ENCODE results near the gene COPS8. TPM values are rescaled to one million over a fixed set of nuclear protein-coding genes. Genes with fewer than 3 reads are reported as not detected.

The COPS8 gene
- 184 and 217 TPM in 2 replicates for total RNA-seq (2014; rRNA removed; shearing (Covaris generic))

DNA sequence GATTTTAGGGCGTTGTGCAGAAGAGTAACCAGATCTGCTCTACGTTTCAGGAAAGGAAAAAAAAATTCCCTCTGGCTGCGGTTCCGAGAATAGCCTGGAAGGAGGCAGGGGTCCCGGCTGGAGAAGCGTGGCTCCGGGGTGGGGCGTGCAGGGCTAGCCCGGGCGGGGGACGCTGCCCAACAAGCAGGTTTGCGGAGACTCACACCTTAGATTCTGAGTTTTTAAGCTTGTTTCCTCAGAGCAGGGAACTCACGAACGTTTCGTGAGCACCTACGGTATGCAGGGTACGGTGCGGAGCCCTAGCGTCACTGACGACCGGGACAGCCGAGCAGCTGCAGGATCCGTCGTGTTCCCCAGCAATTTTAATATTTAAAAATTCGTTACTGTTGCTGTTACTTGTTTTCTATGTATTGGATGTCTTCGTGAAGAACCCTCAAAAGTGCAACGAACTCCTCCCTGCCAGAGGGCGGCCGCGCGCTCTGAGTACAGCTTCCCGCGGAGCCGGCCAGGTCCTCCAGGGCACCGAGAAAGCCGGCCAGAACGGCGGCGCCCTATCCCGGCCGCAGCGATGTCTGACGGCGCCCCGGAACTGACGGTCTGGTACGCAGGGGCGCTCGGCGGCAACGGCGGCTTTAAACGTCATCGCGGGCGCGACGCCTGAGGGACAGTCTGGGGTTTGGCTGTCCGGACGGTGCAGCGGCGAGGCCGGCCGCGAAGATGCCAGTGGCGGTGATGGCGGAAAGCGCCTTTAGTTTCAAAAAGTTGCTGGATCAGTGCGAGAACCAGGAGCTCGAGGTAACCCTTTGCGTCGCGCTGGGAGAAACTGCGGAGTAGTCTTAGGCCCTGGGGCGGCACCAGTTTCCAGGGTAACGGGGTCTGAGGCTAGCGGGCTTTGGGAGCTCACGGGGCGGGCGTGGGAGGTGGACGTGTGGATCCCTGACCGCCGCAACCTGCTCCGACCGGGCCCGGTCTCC lies at the start of gene COPS8:
COPS8 (plus strand) TSS at position 642 of the 974 bp plus-strand sequence; CDS start at position 718, 76 bp downstream.
- DNase-seq (ENCODE audit: low spot score): peak; percentile 89

DNA sequence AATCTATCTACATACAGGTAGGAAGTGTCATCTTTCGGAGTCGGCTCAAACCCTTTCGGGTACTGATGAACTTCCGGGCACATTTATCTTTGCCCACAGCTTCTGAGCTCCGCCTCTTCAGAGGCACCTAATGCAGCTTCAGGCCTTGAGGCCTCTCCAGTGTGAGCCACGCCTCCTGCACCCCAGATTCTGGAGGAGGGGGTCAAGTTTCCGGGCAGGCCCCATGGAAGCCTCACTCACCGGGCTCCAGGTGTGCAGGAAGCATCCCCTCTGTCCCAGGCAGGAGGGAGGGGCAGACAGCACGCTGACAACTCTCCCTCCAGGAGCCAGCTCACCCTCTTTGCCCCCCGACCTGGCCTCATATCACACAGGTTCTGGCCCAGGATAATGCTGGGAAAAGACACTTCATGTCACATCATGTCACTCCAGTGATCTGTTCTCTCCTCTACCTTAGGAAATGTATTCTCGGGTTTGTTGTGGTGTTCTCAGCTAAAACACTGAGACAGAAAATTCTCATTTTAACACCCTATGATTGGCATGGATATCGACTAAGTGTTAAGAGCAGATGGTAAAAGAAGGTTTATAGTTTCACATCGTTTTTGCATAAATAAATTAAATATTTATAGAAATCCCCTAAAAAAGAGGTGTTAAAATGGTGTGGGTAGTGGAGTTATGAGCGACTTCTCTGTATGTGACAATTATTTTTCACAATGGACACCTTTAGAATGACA lies 46.2 kb upstream of the COPS8 start:
- DNase-seq (ENCODE audit: low spot score): no peak

DNA sequence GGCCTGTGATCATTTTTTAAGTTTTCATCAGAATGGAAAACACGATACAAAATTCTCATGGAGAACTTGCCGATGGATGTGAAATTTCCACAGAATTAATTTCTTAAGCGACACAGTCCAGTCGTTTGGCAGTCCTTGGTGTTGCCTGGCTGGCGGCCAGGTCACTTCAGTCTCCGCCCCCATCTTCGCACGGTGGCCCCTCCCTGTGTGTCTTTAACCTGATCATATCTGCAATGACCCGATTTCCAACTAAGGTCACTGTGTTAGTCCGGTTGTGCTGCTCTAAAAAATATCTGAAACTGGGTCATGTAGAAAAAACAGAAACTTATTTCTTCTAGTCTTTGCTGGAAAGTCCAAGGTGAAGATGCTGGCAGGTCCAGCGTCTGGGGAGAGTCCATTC lies 44.5 kb upstream of the COPS8 start:
- DNase-seq (ENCODE audit: low spot score): no peak

DNA sequence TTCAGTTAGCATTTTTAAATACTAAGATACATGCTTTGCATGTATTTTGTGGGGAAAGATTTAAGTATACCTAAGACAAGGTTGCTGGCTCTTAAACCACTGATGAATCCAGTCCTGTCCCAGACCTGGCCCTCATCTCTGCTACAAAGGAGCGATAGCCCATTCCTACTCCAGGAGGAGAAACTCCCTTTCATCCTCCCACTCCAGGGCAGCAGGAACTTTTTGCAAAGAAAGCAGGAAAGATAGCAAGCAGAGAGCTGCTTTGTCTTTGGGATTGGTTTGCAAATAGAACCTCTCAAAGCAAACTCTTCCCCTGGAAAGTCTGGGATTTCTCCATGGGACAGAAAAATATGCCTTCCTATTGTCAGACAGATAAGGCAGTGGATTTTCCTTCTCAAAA lies 43.6 kb upstream of the COPS8 start:
- no peak for DNase-seq (ENCODE audit: low spot score)

DNA sequence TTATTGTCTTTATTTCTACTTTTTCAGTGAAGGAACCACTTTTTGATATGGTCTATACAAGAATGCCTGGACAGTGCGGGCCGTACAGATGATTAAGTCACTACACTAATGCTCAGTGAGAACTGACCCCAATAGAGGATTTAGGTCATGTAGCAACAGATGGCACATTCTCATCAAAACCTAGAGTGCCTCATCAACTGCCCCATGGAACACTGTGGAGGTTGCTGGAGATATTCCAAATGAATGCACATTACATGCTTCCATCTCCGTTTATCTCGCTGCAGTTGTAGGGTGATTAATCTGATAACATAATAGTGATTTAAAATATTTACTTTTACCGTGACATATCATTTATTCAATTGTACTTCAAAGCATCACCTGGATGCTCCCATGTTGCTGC lies 41.8 kb upstream of the COPS8 start:
- DNase-seq (ENCODE audit: low spot score): no peak

DNA sequence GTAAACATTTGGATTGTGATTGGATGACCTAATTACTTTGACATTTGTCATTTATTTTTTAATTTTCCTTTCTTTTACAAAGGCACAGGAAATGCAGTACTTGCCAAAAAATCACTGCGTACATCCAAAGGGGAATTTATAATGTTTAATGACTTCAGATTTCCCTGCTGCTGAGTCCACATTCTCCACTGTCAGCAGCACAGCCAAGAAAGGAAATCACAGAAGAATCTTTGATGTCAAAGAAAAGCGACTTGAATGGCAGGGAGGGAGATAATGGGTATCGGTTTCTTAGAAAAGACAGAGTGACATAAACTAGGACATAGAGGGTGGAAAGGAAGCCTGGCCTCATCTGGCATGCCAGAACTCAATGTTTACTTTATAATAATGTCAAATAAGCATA lies 41.4 kb upstream of the COPS8 start:
- no peak for DNase-seq (ENCODE audit: low spot score)

DNA sequence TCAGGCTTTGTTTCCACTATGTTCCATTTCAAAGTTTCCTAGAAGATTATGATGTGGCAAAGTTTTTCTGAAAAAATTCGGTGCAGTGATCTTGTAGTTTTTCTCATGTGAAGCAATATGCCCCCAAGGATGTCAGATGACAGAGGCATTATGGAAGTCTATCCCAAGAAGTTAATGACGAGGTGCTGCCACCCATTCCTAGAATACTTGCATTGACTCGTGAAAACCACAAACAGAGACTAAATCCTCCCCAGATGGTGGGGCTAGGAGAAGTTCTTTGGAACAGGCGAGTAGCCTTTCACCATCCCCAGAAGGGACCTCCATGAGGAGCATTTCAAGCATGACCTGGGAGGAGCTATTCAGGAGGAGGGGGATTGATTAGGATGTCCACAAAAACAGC lies 40.2 kb upstream of the COPS8 start:
- DNase-seq (ENCODE audit: low spot score): no peak

DNA sequence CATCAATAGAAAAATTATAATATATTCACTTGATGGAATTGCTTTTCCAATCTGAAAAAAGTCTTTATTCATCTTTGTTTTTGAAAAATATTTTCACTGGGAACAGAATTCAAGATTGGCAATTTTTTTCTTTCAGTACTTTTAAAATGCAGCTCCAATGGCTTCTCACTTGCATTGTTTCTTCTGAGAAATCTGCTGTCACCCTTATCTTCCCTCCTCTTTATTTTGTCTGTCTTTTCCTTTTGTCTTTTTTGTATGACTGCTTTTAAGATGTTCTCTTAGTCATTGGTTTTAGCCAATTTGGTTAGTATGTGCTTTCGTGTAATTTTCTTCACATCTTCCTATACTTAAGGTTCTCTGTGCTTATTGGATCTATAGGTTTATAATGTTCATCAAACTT lies 37.1 kb upstream of the COPS8 start:
- DNase-seq (ENCODE audit: low spot score): no peak

DNA sequence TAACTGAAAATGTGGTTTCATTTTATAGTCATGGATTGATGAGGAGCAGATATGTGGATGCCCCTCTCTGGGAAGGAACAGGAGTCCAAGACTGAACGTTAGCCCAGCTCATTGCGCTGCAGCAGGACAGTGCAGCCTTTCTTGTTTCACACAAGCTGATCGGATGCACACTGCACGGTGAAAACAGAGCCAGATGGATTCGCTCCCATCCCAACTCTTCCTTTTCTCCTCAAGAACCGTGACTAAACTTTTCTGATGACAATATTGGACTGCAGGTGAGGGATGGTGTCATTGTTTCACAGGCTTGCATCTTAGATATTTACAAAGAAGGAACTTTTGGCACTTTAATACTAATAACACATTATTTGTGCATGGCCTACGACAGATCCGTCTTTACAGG lies 33.8 kb upstream of the COPS8 start:
- no peak for DNase-seq (ENCODE audit: low spot score)

DNA sequence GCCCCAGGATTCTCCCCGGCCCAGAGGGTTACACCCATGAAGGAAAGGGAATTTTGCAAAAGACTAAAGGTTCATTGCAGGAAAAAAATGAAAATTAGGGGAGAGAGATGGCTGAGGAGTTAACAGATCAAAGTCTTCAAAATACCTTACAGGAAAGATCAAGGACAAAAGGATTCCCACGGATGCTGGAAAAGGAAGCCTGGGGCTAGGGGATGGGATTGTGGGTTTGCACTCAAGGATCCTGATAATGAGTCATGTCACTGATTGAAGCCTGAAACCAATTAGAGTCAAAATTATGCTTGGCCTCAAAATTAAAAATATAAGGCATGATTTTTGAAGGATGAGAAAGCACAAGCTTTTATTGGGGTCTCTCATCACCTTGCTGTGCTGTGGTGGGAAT lies 32.6 kb upstream of the COPS8 start:
- DNase-seq (ENCODE audit: low spot score): no peak

DNA sequence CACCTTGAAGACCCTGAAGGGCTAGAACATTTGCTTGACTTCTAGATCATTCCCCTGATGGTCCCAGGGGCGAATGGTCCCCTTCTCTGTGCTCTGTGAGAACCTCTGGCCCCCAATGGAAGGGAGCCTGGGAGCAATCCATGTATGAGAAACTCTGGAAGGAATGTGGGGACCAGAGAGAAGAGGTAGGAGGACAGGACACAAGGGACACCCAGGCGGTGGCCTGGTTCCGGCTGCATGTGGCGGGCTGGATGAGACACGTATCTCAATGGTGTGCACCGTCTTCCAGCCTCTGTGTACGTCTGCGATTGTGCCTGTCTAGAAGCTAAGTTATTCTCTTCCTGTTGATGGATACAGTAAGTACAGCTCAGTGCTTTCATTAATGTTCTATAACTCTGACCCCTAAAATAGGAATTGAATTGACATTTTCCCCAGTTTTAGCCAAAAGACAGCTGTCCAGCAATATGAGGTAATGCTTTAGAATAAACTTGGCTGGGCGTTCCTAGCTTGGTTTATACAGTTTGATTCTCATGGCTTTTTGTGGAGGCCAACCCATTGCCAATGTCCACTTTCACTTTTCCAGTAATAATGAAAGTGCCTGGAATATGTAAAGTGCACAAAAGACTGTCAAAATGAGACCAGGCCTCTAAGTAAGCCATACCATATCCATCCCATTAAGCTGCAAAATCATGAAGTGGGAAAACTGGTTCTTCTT lies 30.1 kb upstream of the COPS8 start:
- DNase-seq (ENCODE audit: low spot score): no peak

DNA sequence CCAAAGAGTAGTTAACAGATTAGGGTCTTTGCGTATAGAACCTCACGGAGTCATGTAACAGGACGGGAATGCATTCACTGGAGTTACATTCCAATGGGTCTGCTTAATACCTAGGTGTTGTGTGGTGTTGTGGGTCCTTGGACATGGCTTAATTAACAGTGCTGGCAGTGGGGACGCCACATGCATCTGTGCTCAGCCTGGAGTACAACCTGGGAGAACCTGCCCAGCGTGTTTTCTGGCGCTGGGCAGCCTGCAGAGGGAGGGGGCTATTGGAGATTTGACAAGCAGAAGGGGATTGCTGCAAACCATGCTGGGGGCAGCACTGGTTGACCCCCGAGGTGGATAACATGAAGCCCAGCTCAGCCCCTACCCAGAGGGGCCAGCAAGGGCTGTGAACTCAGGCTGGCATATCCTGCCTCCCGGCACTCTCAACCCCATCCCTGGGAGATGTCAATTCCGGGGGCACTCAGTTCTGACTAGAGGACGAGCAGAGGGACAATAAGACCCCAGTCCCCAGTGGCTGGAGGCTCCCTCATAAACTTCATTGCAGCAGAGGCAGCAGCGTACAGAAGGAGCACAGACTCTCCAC lies 29.3 kb upstream of the COPS8 start:
- no peak for DNase-seq (ENCODE audit: low spot score)

DNA sequence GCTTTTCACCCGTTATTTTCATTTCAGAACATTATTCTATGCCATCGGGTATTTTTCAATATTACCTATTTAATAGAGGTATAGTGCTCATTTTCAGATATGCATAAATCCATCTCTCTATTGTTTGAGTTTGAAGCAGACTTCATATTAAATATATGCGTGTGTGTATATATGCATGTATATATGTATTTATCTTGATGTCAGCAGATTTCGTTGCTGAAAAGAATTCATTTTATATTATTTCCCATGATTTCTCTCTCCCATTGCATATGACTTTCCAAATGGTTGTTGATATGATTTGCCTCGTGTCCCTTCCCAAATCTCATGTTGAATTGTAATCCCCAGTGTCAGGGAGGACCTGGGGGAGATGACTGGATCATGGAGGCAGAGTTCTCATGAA lies 28.6 kb upstream of the COPS8 start:
- no peak for DNase-seq (ENCODE audit: low spot score)

DNA sequence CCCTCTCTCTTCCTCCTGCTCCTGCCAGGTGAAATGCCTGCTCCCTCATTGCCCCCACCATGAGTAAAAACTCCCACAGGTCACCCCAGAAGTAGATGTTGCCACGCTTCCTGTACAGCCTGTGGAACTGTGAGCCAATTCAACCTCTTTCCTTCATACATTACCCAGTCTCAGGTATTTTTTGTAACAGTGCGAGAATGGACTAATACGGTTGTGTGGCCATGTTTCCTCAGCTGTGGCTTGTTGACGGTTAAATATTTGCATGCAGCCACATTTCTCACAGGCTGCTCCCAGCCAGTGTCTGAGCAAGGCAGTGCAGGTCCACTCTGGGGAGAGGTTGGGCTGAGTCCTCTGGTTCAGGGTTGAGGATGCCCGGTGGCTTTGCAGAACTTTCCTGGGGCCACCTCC lies 27.8 kb upstream of the COPS8 start:
- DNase-seq (ENCODE audit: low spot score): no peak

DNA sequence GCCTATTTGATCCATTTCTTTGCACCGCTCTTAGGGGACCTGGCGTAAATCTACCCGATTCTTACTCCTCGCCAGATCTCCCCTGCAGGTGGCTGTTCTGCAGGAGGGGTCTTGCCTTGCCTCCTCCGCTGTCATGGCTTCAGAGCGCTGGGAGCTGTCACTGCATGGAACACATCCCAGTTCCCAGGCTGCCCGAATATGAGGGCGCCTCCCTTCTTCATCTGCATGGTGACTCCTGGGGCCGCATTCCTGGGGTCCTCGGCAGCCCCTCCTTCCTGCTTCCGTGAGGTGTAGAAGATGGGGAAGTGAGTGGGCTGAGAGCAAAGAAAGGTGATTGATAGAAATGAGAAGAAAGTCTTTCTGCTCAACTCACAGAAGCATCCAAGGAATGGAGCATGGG lies 27.3 kb upstream of the COPS8 start:
- DNase-seq (ENCODE audit: low spot score): no peak

DNA sequence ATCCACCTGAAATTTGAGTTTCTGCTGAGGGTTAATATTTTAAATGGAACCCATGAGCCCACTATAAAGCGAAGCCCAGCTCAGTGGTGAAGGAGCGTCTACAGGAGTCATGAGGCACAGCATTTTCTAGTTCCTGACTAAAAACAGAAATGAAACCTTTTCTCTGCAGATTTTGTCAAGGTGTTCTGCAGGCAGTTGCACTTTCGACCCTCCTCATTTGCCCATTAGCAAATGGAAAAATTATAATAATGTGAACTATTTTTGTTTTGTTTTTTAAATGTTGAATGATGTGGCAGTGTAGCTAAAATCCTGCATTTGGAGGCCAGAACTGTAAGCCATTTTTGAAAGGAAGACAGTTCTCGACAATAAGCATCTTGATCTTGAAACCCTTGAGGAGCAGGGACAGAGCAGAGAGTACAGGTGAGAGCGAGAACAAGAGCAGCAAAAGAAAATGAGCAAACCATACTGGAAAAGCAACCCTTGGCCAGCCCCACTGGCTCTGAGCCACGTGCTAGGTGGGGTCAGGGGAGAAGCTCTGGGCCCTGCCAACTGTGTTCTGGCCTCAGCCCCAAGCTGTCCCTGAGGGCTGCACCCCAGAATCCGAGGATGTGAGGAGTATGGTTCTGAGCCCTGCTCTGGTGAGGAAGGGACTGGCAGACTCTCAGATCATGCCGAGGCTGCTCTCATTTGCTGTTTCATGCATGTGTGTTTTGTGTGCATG lies 26.4 kb upstream of the COPS8 start:
- no peak for DNase-seq (ENCODE audit: low spot score)

DNA sequence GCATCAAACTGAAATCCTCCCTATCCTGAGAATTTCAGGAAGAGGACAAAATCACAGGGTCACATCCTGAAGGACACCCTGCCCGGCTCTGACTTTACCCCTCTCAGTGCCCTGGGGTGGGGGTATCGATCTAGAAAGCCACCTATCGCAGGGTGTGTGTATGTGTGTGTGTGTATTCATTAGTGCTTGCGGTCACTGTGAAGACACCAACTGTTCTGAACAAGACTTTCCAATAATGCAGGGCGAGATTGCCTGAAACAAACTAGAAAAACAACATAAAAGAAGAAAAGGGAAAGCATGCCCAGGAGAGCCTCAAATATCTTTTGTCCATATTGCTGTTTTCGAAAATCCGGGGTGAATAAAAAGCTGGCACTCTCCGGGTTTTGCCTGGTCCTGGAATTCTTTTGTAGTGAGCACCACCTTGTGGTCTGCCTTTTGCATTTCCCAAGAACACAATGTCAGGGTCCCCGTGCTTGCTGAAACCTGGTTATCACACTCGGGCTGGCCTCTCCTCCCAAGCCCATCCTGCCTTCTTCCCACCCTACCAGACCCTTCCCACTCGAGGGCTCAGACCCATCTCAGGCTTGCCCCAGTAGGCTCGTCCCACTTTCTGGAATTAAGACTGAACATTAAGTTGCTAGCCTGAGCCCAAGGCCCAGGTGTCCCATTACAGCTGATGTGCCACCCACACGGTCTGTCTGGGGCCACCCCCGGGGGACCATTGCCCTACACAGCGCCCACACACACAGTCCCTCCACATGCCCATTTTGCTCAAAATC lies 25.0 kb upstream of the COPS8 start:
- peak; percentile 63 for DNase-seq (ENCODE audit: low spot score)

DNA sequence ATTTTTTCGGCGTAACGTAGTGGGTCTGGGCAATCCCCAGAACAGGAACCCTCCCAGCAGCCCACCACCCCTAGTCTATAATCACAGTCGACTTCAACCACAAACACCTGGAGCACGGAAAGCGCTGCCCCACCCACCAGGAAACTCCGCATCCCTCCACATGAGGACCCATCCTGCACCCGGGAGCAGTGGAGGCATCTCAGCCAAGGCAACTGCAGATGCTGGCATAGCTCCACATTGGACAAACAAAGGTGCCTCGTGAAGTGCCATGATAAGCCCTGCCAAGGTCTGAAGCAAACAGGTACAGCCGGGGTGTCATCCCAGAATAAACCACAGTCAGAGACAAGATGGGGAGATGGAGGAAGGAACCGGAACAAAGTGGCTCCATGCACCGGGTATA lies 24.3 kb upstream of the COPS8 start:
- DNase-seq (ENCODE audit: low spot score): no peak

DNA sequence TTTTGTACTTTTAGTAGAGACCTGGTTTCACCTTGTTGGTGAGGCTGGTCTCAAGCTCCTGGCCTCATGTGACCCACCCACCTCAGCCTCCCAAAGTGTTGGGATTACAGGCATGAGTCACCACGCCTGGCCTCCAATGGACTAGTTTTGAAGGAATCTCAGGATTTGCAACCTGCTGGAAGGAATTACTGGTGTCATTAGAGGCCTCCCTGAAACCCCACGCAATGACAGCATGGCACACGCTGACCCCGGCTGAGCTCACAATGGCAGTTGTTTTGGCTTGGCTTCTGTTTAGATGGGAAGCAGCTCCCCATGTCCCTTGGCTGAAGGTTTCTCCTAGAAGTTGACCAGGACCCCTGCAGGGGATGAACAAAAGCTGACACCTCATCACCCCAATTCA lies 23.1 kb upstream of the COPS8 start:
- peak; percentile 27 for DNase-seq (ENCODE audit: low spot score)
